ENCODE results near the gene LPCAT1.

The LPCAT1 gene

GRCh38 chr5:1551426-1552301, 27.9 kb upstream of the LPCAT1 start:
- TF ChIP-seq JUND (IDR thresholded peaks at IDR 0.05; ENCODE audit: low read depth): no peak
- no peak for DNase-seq (ENCODE audit: low read depth in 1 of 2, low spot score in 1 of 2)

GRCh38 chr5:1550287-1551076, 26.7 kb upstream of the LPCAT1 start:
- TF ChIP-seq JUND (IDR thresholded peaks at IDR 0.05; ENCODE audit: low read depth): no peak
- no peak for DNase-seq (ENCODE audit: low read depth in 1 of 2, low spot score in 1 of 2)
- in situ Hi-C loops (cut with HindIII; ENCODE audit: low pct_unique_long_range_greater_than_20kb, low sequenced_read_pairs): no loop called here

More at GRCh38 chr5:1551426-1552301, 27.9 kb upstream of the LPCAT1 start:
- in situ Hi-C loops (cut with HindIII; ENCODE audit: low pct_unique_long_range_greater_than_20kb, low sequenced_read_pairs): no loop called here

GRCh38 chr5:1549475-1550030, 25.8 kb upstream of the LPCAT1 start:
- no peak for DNase-seq (ENCODE audit: low read depth in 1 of 2, low spot score in 1 of 2)
- TF ChIP-seq JUND (IDR thresholded peaks at IDR 0.05; ENCODE audit: low read depth): no peak
- in situ Hi-C loops (cut with HindIII; ENCODE audit: low pct_unique_long_range_greater_than_20kb, low sequenced_read_pairs): no loop called here

- in situ Hi-C loops (cut with HindIII; ENCODE audit: low pct_unique_long_range_greater_than_20kb, low sequenced_read_pairs): no loop called here
- DNase-seq (ENCODE audit: low read depth in 1 of 2, low spot score in 1 of 2): no peak
- no peak for TF ChIP-seq JUND (IDR thresholded peaks at IDR 0.05; ENCODE audit: low read depth)
Measured at GRCh38 chr5:1548702-1549474, 25.1 kb upstream of the LPCAT1 start.

GRCh38 chr5:1547655-1548054, 23.9 kb upstream of the LPCAT1 start:
- DNase-seq (ENCODE audit: low read depth in 1 of 2, low spot score in 1 of 2): no peak
- no peak for TF ChIP-seq JUND (IDR thresholded peaks at IDR 0.05; ENCODE audit: low read depth)
- in situ Hi-C loops (cut with HindIII; ENCODE audit: low pct_unique_long_range_greater_than_20kb, low sequenced_read_pairs): no loop called here

GRCh38 chr5:1547236-1547635, 23.5 kb upstream of the LPCAT1 start:
- no peak for DNase-seq (ENCODE audit: low read depth in 1 of 2, low spot score in 1 of 2)
- TF ChIP-seq JUND (IDR thresholded peaks at IDR 0.05; ENCODE audit: low read depth): no peak
- in situ Hi-C loops (cut with HindIII; ENCODE audit: low pct_unique_long_range_greater_than_20kb, low sequenced_read_pairs): no loop called here

GRCh38 chr5:1546556-1546955, 22.8 kb upstream of the LPCAT1 start:
- no peak for DNase-seq (ENCODE audit: low read depth in 1 of 2, low spot score in 1 of 2)
- in situ Hi-C loops (cut with HindIII; ENCODE audit: low pct_unique_long_range_greater_than_20kb, low sequenced_read_pairs): no loop called here
- no peak for TF ChIP-seq JUND (IDR thresholded peaks at IDR 0.05; ENCODE audit: low read depth)

- DNase-seq (ENCODE audit: low read depth in 1 of 2, low spot score in 1 of 2): peak in 1 of 2 experiments; percentile 55
- no peak for TF ChIP-seq JUND (IDR thresholded peaks at IDR 0.05; ENCODE audit: low read depth)
- in situ Hi-C loops (cut with HindIII; ENCODE audit: low pct_unique_long_range_greater_than_20kb, low sequenced_read_pairs): no loop called here
Measured at GRCh38 chr5:1545805-1546355, 22.1 kb upstream of the LPCAT1 start.

- DNase-seq (ENCODE audit: low read depth in 1 of 2, low spot score in 1 of 2): no peak
- no peak for TF ChIP-seq JUND (IDR thresholded peaks at IDR 0.05; ENCODE audit: low read depth)
- in situ Hi-C loops (cut with HindIII; ENCODE audit: low pct_unique_long_range_greater_than_20kb, low sequenced_read_pairs): no loop called here
Measured at GRCh38 chr5:1545126-1545804, 21.5 kb upstream of the LPCAT1 start.

- in situ Hi-C loops (cut with HindIII; ENCODE audit: low pct_unique_long_range_greater_than_20kb, low sequenced_read_pairs): no loop called here
- DNase-seq (ENCODE audit: low read depth in 1 of 2, low spot score in 1 of 2): no peak
- TF ChIP-seq JUND (IDR thresholded peaks at IDR 0.05; ENCODE audit: low read depth): no peak
Measured at GRCh38 chr5:1544294-1544961, 20.7 kb upstream of the LPCAT1 start.
